GM19240 (cell line): ENCODE data around the gene GDPD5.

ENCODE experiments used
- DNase-seq: peaks from one replicate; pipeline ENCODE4 v3.0.0; 2011; ENCODE audit warnings: low spot score; ENCODE audit not compliant: insufficient read length

The GDPD5 gene

DNA sequence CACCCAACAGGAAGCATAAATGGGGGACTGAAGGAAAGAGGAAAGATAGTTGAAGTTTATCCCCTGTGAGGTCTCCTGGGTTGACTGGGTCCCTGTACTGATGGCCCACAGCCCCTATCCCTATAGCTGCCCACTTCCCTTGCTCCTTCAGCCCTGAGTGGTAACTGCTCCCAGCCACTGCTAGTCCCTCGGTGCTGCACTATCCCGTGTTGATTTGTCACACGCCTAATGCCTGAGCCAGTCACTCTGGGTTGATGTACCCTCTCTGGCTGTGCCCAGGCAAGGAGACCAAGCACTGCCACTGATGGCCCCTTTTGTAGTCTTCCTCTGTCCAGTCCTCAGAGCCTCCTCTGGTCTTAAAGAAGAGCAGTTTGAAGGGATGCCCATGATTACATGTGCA, 9.6 kb downstream of the GDPD5 start:
- DNase-seq: no peak

GRCh38 chr11:75514596-75514995, 11.1 kb downstream of the GDPD5 start:
- DNase-seq: no peak

- DNase-seq: no peak
Measured at GRCh38 chr11:75513250-75513649, 12.5 kb downstream of the GDPD5 start.

- DNase-seq: no peak
Measured at GRCh38 chr11:75510723-75511019, 15.1 kb downstream of the GDPD5 start.

- DNase-seq: no peak
Measured at GRCh38 chr11:75510004-75510722, 15.6 kb downstream of the GDPD5 start.

DNA sequence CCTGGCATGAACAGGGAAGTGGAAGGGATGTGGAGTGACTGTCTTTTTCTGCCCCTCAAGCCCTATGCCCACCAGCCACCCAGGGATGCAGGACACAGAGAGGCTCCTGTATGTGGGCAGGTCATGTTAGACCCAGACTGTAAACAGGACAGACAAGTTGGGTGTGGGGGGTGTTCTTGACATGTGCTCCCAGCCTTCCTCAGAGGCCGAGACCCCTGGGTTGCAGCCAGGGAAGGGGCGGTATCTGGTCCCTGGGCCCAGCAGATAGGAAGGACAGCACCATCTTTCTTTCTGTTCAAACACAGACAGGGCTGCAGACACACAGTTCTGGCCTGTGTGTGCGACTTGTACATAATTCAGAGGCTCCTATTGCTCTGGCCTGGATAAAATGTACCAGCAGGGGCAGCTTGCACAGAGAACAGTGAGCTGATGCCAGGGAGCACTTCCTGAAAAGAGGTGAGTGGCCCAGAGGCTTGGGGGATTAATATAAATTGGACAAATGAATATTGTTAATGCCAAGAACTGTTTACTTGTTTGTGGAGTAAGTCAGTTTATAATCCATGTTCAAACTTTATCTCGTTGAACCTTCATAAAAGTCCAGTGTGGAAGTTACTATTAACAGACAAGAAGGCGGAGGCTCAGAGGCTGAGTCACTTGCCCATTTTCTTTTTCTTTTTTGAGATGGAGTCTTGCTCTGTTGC, 16.6 kb downstream of the GDPD5 start:
- DNase-seq: no peak

- DNase-seq: no peak
Measured at GRCh38 chr11:75508051-75508561, 17.6 kb downstream of the GDPD5 start.

- DNase-seq: no peak
Measured at GRCh38 chr11:75507571-75507970, 18.2 kb downstream of the GDPD5 start.

DNA sequence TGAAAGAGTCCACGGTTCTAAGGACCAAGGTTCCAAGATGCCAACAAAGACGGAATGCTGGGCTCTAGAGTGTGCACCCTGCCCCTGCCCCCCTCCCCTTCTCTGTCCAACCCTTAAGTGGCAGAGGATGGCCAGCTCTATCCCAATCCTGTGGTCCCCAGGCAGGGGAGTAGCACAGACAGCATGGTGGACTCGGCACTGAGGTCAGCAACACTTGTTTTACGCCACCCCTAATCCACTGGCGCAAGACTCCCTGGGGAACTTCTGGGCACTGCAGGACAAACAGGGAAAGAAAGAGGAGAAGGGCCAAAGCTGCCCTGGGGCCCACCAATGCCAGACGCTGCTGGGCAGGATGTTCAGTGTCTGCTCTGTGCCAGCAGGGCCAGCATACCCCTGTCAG, 18.9 kb downstream of the GDPD5 start:
- no peak for DNase-seq

DNA sequence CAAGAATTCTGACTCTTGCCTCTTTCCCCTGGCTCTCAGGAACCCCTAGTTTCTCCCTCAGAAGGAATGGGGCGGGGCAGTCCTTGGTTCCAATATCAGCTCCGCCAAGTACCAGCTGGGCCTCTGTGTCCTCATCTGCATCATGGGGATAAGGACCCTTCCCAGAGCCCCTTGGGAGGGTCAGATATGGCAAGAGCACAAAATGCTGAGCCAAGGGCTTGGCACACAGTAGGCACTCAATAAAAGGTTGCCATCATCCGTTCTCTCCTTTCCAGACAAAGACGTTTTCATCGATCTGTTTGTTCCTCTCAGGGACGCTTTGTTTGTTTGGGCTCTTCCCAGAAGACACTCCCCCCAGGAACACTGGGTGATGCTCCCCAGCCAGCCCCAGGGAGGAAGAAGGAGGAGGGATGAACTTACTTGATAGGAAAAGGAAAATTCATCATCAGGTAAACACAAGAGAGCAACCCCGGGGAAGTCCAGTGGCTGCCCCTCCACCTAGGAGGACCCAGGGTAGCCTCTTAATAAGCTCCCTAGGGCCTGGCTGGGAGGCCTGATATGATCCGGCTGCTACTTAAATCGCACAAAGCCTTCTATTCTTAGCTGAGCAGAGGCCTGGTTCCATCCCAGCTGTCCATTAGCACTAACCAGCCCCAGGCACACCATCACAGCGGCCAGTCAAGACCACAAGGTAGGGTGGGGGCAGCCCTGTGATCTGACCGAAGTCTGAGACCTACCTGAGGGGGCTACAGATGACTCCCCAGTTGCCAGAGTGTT, 19.6 kb downstream of the GDPD5 start:
- no peak for DNase-seq

DNA sequence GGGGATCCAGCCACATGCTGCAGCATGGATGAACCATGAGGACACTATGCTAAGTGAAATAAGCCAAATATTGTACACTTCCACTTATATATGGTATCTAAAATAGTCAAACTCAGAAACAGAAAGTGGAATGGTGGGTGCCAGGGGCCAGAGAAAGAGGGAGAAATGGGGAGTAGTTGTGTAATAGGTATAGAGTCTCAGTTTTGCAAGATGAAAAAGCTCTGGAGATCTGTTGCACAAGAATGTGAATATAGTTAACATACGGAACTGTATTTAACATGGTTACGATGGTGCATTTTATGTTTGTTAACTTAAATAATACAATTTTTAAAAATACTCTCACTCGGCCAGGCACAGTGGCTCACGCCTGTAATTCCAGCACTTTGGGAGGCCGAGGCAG, 21.2 kb downstream of the GDPD5 start:
- no peak for DNase-seq

DNA sequence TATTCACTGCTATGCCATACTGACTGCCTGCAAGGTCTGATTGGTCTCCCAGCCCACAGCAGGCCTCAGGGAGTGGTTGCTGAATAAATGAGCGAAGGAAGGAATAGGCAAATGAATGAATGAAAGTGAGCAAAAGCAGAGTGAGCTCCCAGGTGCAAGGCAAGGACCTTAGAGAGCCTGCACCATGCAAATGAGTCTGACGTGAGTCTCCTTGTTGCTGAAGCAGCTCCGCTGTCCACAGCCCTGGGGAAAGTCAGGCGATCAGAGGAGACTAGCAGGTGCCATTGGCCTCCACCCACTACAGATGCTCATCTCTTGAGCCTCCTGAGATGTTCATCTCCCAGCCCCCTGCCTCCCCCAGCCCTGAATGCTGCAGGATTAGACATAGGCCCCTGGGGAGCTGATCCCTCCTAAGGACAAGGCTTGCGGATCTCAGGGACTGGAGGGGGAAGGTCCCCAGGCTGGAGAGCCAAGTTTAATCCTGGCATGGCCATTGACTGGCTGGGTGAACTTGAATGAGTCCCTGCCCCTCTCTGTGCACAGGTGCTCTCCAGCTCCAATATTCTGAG, 22.1 kb downstream of the GDPD5 start:
- DNase-seq: no peak

GRCh38 chr11:75502138-75502537, 23.6 kb downstream of the GDPD5 start:
- no peak for DNase-seq

GRCh38 chr11:75500742-75501141, 25.0 kb downstream of the GDPD5 start:
- no peak for DNase-seq

DNA sequence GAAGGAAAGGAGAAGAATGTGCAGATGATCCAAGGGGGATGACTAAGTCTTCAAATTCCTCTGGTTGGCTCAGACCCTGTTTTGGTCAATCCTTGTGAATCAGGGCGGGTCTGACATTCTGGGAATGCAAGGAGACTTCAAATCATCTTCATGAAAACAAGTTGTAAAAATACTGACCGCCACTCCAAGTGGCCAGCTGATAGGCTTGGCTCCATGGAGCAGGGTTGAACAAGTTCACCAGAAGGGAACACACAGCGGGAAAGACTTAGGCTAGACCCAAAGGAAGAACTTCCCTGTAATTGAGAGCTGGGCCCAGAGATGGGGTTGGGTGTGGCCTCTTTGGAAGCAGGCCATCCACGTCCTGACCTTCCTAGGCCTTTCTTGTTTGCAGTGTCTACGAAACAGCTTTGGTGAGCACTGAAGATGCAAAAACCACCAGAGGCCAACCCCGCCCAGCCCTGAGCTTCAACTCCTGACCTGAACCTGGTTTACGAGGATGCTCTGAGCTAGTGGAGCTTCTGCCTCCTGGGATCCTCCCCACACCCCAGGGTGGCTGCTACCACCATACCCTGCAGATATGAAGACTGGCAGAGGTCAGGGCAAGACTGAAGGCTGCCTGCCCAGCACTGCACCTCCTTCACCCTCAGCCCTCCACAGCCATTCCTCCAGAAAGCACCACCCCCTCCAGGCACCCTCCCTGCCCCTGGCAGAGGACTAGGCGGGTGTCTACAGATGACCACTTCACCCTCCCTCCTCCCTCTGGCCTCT, 26.1 kb downstream of the GDPD5 start:
- DNase-seq: no peak

DNA sequence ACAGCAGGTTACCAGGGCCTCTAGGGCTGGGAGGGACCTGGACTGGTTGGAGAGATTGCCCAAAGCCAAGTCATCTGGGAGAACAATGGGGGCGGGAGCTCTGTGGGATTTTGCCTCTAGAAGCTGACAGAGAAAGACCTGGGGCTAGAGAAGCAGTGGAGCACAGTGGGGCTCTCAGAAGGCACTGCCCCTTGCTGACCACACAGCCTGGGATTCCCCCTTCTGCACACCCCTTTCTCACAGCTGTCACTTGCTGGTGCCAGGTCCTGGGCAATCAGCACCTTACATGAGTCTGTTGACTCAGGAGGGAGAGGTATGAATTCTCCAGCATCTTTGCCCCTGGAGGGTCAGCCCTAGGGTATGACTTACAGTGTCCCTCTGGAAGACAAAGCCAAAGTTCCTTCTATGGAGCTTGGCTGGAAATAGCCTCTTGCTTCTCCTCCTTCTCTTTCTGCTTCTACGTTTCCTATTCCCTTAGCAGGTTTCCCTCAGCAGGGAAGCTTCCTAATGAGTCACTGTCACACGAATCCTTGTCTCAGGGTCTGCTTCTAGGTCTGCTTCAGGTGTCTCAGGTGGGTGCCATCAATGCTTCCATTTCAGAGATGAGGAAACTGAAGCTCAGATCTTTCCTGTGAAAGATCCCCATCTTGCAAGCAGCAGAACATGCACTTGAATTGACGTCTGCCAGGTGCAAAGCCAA, 27.0 kb downstream of the GDPD5 start:
- DNase-seq: no peak

- no peak for DNase-seq
Measured at GRCh38 chr11:75497788-75498409, 27.8 kb downstream of the GDPD5 start.

- no peak for DNase-seq
Measured at GRCh38 chr11:75496305-75496752, 29.4 kb downstream of the GDPD5 start.

- DNase-seq: no peak
Measured at GRCh38 chr11:75495749-75496304, 29.9 kb downstream of the GDPD5 start.

GRCh38 chr11:75493626-75494025, 32.1 kb downstream of the GDPD5 start:
- no peak for DNase-seq
